ENCODE data around the gene DSCAML1. TPM values are rescaled to one million over a fixed set of nuclear protein-coding genes. Genes with fewer than 3 reads are reported as not detected.

Gene DSCAML1
- total and polyA plus RNA-seq, 10 of the 15 experiments (the other 5 are each of a cell fraction or from before 2014, with no cell fraction given): 0.03 to 0.18 (median 0.06) TPM; not detected in 1

DNA sequence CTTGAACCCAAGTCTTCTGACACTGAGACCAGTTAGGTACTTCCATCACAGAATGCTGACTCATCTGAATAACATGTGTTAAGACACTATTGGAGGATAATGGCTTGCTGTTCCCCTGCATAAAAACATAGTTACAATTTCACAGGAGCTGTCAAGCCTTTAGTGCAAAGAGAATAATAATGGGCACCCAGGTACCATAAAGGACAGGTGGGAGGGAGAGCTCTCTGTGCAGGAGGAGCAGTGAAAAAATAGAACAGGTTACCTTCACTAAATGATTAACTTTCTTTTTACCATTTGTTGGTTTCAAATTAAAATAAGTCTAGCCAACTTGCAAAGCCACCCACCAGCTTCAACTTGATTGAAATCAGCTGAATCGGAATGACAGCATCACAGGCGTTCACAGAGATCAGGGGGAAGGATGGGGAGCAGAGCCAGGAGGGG, 173.2 kb downstream of the DSCAML1 start:
- ChIA-PET RAD21 (ENCODE audit: unreplicated experiment) (no interaction called here), SMC1A (ENCODE audit: uncharacterized antibody, unreplicated experiment) (interaction anchor here (0.7 to 3.0 kb wide), 4 partner anchors 13 to 198 kb away, joined by 3 to 9 read pairs (median 5); no protein-coding TSS in a partner anchor), POLR2A (interaction anchor here (1.4 kb wide), 1 partner anchor 18 kb away, joined by 5 read pairs; no protein-coding TSS in a partner anchor), CTCF (interaction anchor here (0.6 to 1.5 kb wide), 3 partner anchors 11 to 198 kb away, joined by 3 to 5 read pairs (median 3); no protein-coding TSS in a partner anchor)
- no peaks in the 10 kb centered on the region for H4K20me1 ChIP-seq (ENCODE audit: control insufficient read depth, insufficient read depth)
- H3K9me3 ChIP-seq (replicated peaks; ENCODE audit: control insufficient read depth, insufficient read depth, low read length): peaks cover 2% of the 10 kb centered on the region; the same call in 2 of the 3 replicates
- in situ Hi-C loops (cut with MboI): loop anchor here (5.0 kb wide), 1 partner anchor 197 kb away; no protein-coding TSS in a partner anchor
- no peak for TF ChIP-seq RBBP5 (conservative IDR thresholded peaks at IDR 0.05)
- H3K4me3 ChIP-seq: no peak overlapping the region
- DNase-seq (ENCODE audit: low read depth, low spot score): no peak
- no peaks in the 10 kb centered on the region for H3K79me2 ChIP-seq (ENCODE audit: control insufficient read depth, insufficient read depth, low read length)
- no peak overlapping the region for H3K9ac ChIP-seq (ENCODE audit: control insufficient read depth, insufficient read depth, low read length)
- no peak for ATAC-seq
- no peaks in the 10 kb centered on the region for H3K36me3 ChIP-seq (ENCODE audit: control insufficient read depth in 2 of 2, insufficient read depth in 2 of 2, low read length in 1 of 2)
- 3% methylated on average over 2 of the region's 2 CpGs for WGBS (ENCODE audit: insufficient coverage, insufficient replicate concordance, low lambda C conversion rate, missing lambda C conversion rate)
- no peak overlapping the region for H2AFZ ChIP-seq (ENCODE audit: control insufficient read depth, low read depth, low read length)
- peaks cover 0 to 3% of the 10 kb centered on the region in 2 experiments; a peak in 3 of 4 replicates for H3K27me3 ChIP-seq (replicated peaks in 1 of 2; ENCODE audit: control insufficient read depth in 2 of 2, insufficient read depth in 2 of 2, low read length in 1 of 2)
- BruUV-seq (replicated peaks): no TSS peak
- intact Hi-C loops (cut with micrococcal nuclease; ENCODE audit: unreplicated experiment): no loop called here
- no peaks in the 10 kb centered on the region for H3K4me1 ChIP-seq (ENCODE audit: control insufficient read depth, insufficient read depth, low read length)
- H3K27ac ChIP-seq (ENCODE audit: control insufficient read depth, insufficient read depth): no peak overlapping the region
- no peak overlapping the region for H3K4me2 ChIP-seq (ENCODE audit: control insufficient read depth, insufficient read depth)
- no peak for FAIRE-seq

GRCh38 chr11:117621226-117621625, 175.8 kb downstream of the DSCAML1 start:
- no peaks in the 10 kb centered on the region; a peak in 1 of 4 replicates for H3K27me3 ChIP-seq (replicated peaks in 1 of 2; ENCODE audit: control insufficient read depth in 2 of 2, insufficient read depth in 2 of 2, low read length in 1 of 2)
- intact Hi-C loops (cut with micrococcal nuclease; ENCODE audit: unreplicated experiment): loop anchor here (1.0 kb wide), 1 partner anchor 195 kb away; no protein-coding TSS in a partner anchor
- H3K4me1 ChIP-seq (ENCODE audit: control insufficient read depth, insufficient read depth, low read length): no peaks in the 10 kb centered on the region
- DNase-seq (ENCODE audit: low read depth, low spot score) (no peak), ATAC-seq (peak; percentile 65), FAIRE-seq (peak; percentile 35)
- no peak overlapping the region for H3K27ac ChIP-seq (ENCODE audit: control insufficient read depth, insufficient read depth)
- H3K79me2 ChIP-seq (ENCODE audit: control insufficient read depth, insufficient read depth, low read length): no peaks in the 10 kb centered on the region
- ChIA-PET SMC1A (ENCODE audit: uncharacterized antibody, unreplicated experiment) (interaction anchor here (0.9 to 3.0 kb wide), 22 partner anchors 10 to 199 kb away, joined by 3 to 32 read pairs (median 4); no protein-coding TSS in a partner anchor), RAD21 (ENCODE audit: unreplicated experiment) (interaction anchor here (0.8 to 4.5 kb wide), 7 partner anchors 10 to 195 kb away, joined by 3 to 35 read pairs (median 4); no protein-coding TSS in a partner anchor), CTCF (interaction anchor here (0.6 to 7.6 kb wide), 39 partner anchors 8 to 475 kb away, joined by 3 to 156 read pairs (median 4); partner anchors contain the start of gene CEP164), POLR2A (interaction anchor here (2.2 kb wide), 1 partner anchor 14 kb away, joined by 4 read pairs; no protein-coding TSS in a partner anchor)
- H3K9me3 ChIP-seq (replicated peaks; ENCODE audit: control insufficient read depth, insufficient read depth, low read length): peaks cover 2% of the 10 kb centered on the region; the same call in 2 of the 3 replicates
- H3K4me3 ChIP-seq: no peak overlapping the region
- in situ Hi-C loops (cut with MboI): loop anchor here (5.0 kb wide), 1 partner anchor 194 kb away; no protein-coding TSS in a partner anchor
- no peak overlapping the region for H2AFZ ChIP-seq (ENCODE audit: control insufficient read depth, low read depth, low read length)
- no peak overlapping the region for H3K4me2 ChIP-seq (ENCODE audit: control insufficient read depth, insufficient read depth)
- no peaks in the 10 kb centered on the region for H4K20me1 ChIP-seq (ENCODE audit: control insufficient read depth, insufficient read depth)
- no TSS peak for BruUV-seq (replicated peaks)
- no peaks in the 10 kb centered on the region for H3K36me3 ChIP-seq (ENCODE audit: control insufficient read depth in 2 of 2, insufficient read depth in 2 of 2, low read length in 1 of 2)
- no peak overlapping the region for H3K9ac ChIP-seq (ENCODE audit: control insufficient read depth, insufficient read depth, low read length)
- TF ChIP-seq EGR1 (IDR thresholded peaks at IDR 0.05; ENCODE audit: borderline replicate concordance in 1 of 2, low read depth in 2 of 2, low read length in 2 of 2) (no peak), SRF (IDR thresholded peaks at IDR 0.05; ENCODE audit: low read depth in 2 of 2, low read length in 2 of 2) (no peak), ZNF24 (IDR thresholded peaks at IDR 0.05) (no peak), SUZ12 (IDR thresholded peaks at IDR 0.05; ENCODE audit: unreplicated experiment) (no peak), NFYA (IDR thresholded peaks at IDR 0.05; ENCODE audit: borderline replicate concordance, low read depth, low read length) (no peak), KDM1A (IDR thresholded peaks at IDR 0.05; ENCODE audit: borderline replicate concordance) (no peak), HSF1 (IDR thresholded peaks at IDR 0.05; ENCODE audit: low read depth, low read length) (no peak)
- TF ChIP-seq, protein P1, sequence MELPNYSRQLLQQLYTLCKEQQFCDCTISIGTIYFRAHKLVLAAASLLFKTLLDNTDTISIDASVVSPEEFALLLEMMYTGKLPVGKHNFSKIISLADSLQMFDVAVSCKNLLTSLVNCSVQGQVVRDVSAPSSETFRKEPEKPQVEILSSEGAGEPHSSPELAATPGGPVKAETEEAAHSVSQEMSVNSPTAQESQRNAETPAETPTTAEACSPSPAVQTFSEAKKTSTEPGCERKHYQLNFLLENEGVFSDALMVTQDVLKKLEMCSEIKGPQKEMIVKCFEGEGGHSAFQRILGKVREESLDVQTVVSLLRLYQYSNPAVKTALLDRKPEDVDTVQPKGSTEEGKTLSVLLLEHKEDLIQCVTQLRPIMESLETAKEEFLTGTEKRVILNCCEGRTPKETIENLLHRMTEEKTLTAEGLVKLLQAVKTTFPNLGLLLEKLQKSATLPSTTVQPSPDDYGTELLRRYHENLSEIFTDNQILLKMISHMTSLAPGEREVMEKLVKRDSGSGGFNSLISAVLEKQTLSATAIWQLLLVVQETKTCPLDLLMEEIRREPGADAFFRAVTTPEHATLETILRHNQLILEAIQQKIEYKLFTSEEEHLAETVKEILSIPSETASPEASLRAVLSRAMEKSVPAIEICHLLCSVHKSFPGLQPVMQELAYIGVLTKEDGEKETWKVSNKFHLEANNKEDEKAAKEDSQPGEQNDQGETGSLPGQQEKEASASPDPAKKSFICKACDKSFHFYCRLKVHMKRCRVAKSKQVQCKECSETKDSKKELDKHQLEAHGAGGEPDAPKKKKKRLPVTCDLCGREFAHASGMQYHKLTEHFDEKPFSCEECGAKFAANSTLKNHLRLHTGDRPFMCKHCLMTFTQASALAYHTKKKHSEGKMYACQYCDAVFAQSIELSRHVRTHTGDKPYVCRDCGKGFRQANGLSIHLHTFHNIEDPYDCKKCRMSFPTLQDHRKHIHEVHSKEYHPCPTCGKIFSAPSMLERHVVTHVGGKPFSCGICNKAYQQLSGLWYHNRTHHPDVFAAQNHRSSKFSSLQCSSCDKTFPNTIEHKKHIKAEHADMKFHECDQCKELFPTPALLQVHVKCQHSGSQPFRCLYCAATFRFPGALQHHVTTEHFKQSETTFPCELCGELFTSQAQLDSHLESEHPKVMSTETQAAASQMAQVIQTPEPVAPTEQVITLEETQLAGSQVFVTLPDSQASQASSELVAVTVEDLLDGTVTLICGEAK (IDR thresholded peaks at IDR 0.05; ENCODE audit: borderline replicate concordance): no peak

Measured in GM12878 (cell line).